ENCODE measurements around the gene PNLDC1. TPM values are rescaled to one million over a fixed set of nuclear protein-coding genes. Genes with fewer than 3 reads are reported as not detected.

PNLDC1 gene
- total and polyA plus RNA-seq, 4 donors = 0.08 to 3.1 (median 0.58) TPM; not detected in 1

DNA sequence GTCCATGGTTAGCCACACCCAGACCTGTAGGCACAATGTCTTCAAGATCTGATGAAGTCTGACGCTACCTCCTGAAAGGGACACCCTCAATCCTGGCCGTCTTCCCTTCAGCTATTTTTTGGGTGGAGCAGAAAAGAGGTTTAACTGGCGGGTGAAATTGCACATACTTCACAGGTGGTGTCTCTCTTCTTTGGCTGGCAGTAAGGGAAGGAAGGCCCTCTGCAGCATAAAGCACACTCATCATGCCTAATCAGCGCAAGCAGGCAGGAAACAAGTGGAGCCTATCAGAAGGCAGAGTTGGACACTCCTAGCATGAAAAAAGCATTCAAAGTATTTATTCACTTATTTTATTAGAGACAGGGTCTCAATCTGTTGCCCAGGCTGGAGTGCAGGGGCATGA, 32.9 kb downstream of the PNLDC1 start:
- no peak for DNase-seq (ENCODE audit: low spot score)
- Histone ChIP-seq H3K4me1 (ENCODE audit: control insufficient read depth in 4 of 4, insufficient read depth in 4 of 4, low read length in 3 of 4) (no peaks in the 10 kb centered on the region), H3K9me3 (ENCODE audit: control insufficient read depth in 4 of 4, low read length in 3 of 4) (no peaks in the 10 kb centered on the region), H3K36me3 (ENCODE audit: control insufficient read depth in 4 of 4, insufficient read depth in 3 of 4, low read depth in 1 of 4, low read length in 3 of 4) (no peaks in the 10 kb centered on the region), H3K27me3 (ENCODE audit: control insufficient read depth in 4 of 4, insufficient read depth in 4 of 4, low read length in 3 of 4) (no peaks in the 10 kb centered on the region), H3K27ac (ENCODE audit: low read depth in 1 of 2, low read length in 2 of 2) (no peak overlapping the region), H3K9ac (ENCODE audit: low read depth in 1 of 2, low read length in 2 of 2) (no peak overlapping the region), H3K4me3 (ENCODE audit: low read depth in 1 of 3, low read length in 3 of 3) (no peak overlapping the region)
- WGBS = 80% methylated on average over 4 of the region's 4 CpGs
- no peak for TF ChIP-seq FOXA1 (IDR thresholded peaks at IDR 0.05)
- no peak for TF ChIP-seq HNF4G (IDR thresholded peaks at IDR 0.05)
- TF ChIP-seq, protein P1, sequence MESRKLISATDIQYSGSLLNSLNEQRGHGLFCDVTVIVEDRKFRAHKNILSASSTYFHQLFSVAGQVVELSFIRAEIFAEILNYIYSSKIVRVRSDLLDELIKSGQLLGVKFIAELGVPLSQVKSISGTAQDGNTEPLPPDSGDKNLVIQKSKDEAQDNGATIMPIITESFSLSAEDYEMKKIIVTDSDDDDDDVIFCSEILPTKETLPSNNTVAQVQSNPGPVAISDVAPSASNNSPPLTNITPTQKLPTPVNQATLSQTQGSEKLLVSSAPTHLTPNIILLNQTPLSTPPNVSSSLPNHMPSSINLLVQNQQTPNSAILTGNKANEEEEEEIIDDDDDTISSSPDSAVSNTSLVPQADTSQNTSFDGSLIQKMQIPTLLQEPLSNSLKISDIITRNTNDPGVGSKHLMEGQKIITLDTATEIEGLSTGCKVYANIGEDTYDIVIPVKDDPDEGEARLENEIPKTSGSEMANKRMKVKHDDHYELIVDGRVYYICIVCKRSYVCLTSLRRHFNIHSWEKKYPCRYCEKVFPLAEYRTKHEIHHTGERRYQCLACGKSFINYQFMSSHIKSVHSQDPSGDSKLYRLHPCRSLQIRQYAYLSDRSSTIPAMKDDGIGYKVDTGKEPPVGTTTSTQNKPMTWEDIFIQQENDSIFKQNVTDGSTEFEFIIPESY (IDR thresholded peaks at IDR 0.05) = no peak
- no peak for TF ChIP-seq ATF3 (IDR thresholded peaks at IDR 0.05)
- no peak for TF ChIP-seq SP1 (IDR thresholded peaks at IDR 0.05)
- no peak for TF ChIP-seq MAX (IDR thresholded peaks at IDR 0.05)
- TF ChIP-seq FOXA2 (IDR thresholded peaks at IDR 0.05) = no peak
- TF ChIP-seq YY1 (IDR thresholded peaks at IDR 0.05) = no peak
- no peak for TF ChIP-seq RAD21 (IDR thresholded peaks at IDR 0.05)

DNA sequence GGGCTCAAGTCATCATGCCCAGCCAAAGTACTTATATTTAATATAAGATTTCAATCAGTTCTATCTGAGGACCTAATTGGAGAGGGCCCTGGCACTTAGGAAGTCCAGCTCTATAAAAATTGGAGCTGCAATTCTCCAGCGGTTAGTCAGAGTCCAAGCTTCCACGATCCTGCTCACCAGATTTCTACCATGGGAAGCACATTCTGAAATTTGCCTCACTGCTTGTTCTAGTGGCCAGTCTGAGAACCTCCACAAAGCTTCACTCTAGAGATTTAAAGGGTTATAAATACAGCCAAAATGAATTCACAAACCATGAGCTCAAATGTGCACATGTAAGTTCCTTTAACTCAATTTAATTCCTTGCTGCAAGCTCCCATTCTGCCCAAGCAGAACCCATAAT, 33.5 kb downstream of the PNLDC1 start:
- no peaks in the 10 kb centered on the region for H3K9me3 ChIP-seq (ENCODE audit: control insufficient read depth in 4 of 4, low read length in 3 of 4)
- no peak overlapping the region for H3K4me3 ChIP-seq (ENCODE audit: low read depth in 1 of 3, low read length in 3 of 3)
- no peak overlapping the region for H3K9ac ChIP-seq (ENCODE audit: low read depth in 1 of 2, low read length in 2 of 2)
- H3K4me1 ChIP-seq (ENCODE audit: control insufficient read depth in 4 of 4, insufficient read depth in 4 of 4, low read length in 3 of 4) = no peaks in the 10 kb centered on the region
- H3K36me3 ChIP-seq (ENCODE audit: control insufficient read depth in 4 of 4, insufficient read depth in 3 of 4, low read depth in 1 of 4, low read length in 3 of 4) = no peaks in the 10 kb centered on the region
- no peak for TF ChIP-seq MAX (IDR thresholded peaks at IDR 0.05)
- TF ChIP-seq JUND (IDR thresholded peaks at IDR 0.05) = no peak
- TF ChIP-seq NR2F2 (IDR thresholded peaks at IDR 0.05) = no peak
- DNase-seq (ENCODE audit: low spot score) = no peak
- H3K27ac ChIP-seq (ENCODE audit: low read depth in 1 of 2, low read length in 2 of 2) = no peak overlapping the region
- WGBS = 90% methylated on average over 2 of the region's 2 CpGs
- no peaks in the 10 kb centered on the region for H3K27me3 ChIP-seq (ENCODE audit: control insufficient read depth in 4 of 4, insufficient read depth in 4 of 4, low read length in 3 of 4)

DNA sequence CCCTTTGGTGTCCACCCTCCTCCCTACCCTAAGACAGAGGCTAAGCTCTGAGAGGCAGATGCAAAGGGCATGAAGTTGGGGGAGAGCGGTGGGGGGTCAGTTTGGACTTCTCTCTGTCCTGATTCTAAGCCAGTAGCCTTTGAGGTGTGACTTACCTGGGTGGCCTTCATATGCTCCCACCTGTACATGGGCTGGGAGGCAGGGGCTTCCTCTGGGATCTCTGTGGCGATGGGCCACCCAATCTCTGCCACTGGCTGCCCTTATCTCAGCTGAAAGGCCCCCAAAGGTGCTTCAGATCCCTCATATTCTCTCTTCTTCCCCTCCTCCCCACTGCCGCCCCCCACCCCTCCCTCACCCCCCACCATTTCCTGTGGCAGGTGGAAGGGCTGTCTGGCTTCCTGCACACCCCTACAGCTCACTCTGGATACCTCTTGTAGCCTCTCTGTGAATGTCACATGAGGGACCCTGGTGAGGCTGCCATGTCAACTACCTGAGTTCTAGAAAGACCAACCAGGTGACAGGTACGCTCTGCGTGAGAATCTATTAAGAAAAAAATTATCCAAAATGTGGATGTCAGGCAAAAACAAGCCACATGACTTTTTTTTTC, 34.0 kb downstream of the PNLDC1 start:
- Histone ChIP-seq H3K4me1 (ENCODE audit: control insufficient read depth in 4 of 4, insufficient read depth in 4 of 4, low read length in 3 of 4) (no peaks in the 10 kb centered on the region), H3K27me3 (ENCODE audit: control insufficient read depth in 4 of 4, insufficient read depth in 4 of 4, low read length in 3 of 4) (no peaks in the 10 kb centered on the region), H3K4me3 (ENCODE audit: low read depth in 1 of 3, low read length in 3 of 3) (no peak overlapping the region), H3K36me3 (ENCODE audit: control insufficient read depth in 4 of 4, insufficient read depth in 3 of 4, low read depth in 1 of 4, low read length in 3 of 4) (no peaks in the 10 kb centered on the region), H3K9me3 (ENCODE audit: control insufficient read depth in 4 of 4, low read length in 3 of 4) (no peaks in the 10 kb centered on the region), H3K9ac (ENCODE audit: low read depth in 1 of 2, low read length in 2 of 2) (no peak overlapping the region), H3K27ac (ENCODE audit: low read depth in 1 of 2, low read length in 2 of 2) (no peak overlapping the region)
- WGBS = 87% methylated on average over 5 of the region's 5 CpGs
- TF ChIP-seq FOXA1 (IDR thresholded peaks at IDR 0.05) (no peak), SP1 (IDR thresholded peaks at IDR 0.05) (no peak), FOXA2 (IDR thresholded peaks at IDR 0.05) (no peak), JUND (IDR thresholded peaks at IDR 0.05) (no peak), RXRA (IDR thresholded peaks at IDR 0.05) (no peak), MAX (IDR thresholded peaks at IDR 0.05) (no peak), NR2F2 (IDR thresholded peaks at IDR 0.05) (no peak), HNF4A (conservative IDR thresholded peaks at IDR 0.05) (no peak), HNF4G (IDR thresholded peaks at IDR 0.05) (no peak)
- TF ChIP-seq, protein P2, sequence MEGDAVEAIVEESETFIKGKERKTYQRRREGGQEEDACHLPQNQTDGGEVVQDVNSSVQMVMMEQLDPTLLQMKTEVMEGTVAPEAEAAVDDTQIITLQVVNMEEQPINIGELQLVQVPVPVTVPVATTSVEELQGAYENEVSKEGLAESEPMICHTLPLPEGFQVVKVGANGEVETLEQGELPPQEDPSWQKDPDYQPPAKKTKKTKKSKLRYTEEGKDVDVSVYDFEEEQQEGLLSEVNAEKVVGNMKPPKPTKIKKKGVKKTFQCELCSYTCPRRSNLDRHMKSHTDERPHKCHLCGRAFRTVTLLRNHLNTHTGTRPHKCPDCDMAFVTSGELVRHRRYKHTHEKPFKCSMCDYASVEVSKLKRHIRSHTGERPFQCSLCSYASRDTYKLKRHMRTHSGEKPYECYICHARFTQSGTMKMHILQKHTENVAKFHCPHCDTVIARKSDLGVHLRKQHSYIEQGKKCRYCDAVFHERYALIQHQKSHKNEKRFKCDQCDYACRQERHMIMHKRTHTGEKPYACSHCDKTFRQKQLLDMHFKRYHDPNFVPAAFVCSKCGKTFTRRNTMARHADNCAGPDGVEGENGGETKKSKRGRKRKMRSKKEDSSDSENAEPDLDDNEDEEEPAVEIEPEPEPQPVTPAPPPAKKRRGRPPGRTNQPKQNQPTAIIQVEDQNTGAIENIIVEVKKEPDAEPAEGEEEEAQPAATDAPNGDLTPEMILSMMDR (IDR thresholded peaks at IDR 0.05; ENCODE audit: low read depth, low read length, missing input control) = no peak
- TF ChIP-seq, protein P1 (IDR thresholded peaks at IDR 0.05) = no peak
- DNase-seq (ENCODE audit: low spot score) = no peak

Data from liver (tissue), 9 donors.